Activated gamma-delta T cell (primary cell): ENCODE measurements around the gene TNIP1.
A peak's percentile ranks its signal among the peaks of the same experiment; 100 is the strongest.

Source experiments
- DNase-seq: peaks from one replicate; lab custom pipeline; 2025; lab: John Stamatoyannopoulos, UW
- total RNA-seq, 2 donors: gene quantifications; one replicate each; lab custom pipeline; 2026; lab: John Stamatoyannopoulos, UW

The TNIP1 gene
- total RNA-seq: 150 to 213 reads per million in 2 donors

GRCh38 chr5:151080613-151081430 is at the start of gene TNIP1:
TSS of gene TNIP1 (minus strand) at chr5:151081034. CDS start at chr5:151065095, 15,939 bp downstream.
- DNase-seq: peak; percentile 97

GRCh38 chr5:151130235-151130921 is 49.5 kb upstream of the TNIP1 start:
- no peak for DNase-seq

- no peak for DNase-seq
Observed at GRCh38 chr5:151128817-151129216, 48.0 kb upstream of the TNIP1 start.

GRCh38 chr5:151127926-151128325 is 47.1 kb upstream of the TNIP1 start:
- no peak for DNase-seq

- DNase-seq: peak; percentile 21
Observed at GRCh38 chr5:151126199-151126645, 45.4 kb upstream of the TNIP1 start.

- DNase-seq: no peak
Observed at GRCh38 chr5:151125421-151125820, 44.6 kb upstream of the TNIP1 start.

- no peak for DNase-seq
Observed at GRCh38 chr5:151123897-151124751, 43.3 kb upstream of the TNIP1 start.

- no peak for DNase-seq
Observed at GRCh38 chr5:151122828-151123227, 42.0 kb upstream of the TNIP1 start.

GRCh38 chr5:151121665-151122064 is 40.8 kb upstream of the TNIP1 start:
- no peak for DNase-seq

- no peak for DNase-seq
Observed at GRCh38 chr5:151121095-151121494, 40.3 kb upstream of the TNIP1 start.

- DNase-seq: no peak
Observed at GRCh38 chr5:151118913-151119575, 38.2 kb upstream of the TNIP1 start.

- DNase-seq: peak; percentile 12
Observed at GRCh38 chr5:151115272-151115905, 34.6 kb upstream of the TNIP1 start.

- DNase-seq: no peak
Observed at GRCh38 chr5:151113651-151114050, 32.8 kb upstream of the TNIP1 start.

- no peak for DNase-seq
Observed at GRCh38 chr5:151110992-151111391, 30.2 kb upstream of the TNIP1 start.

- no peak for DNase-seq
Observed at GRCh38 chr5:151110122-151110681, 29.4 kb upstream of the TNIP1 start.

- no peak for DNase-seq
Observed at GRCh38 chr5:151108566-151108965, 27.7 kb upstream of the TNIP1 start.

- no peak for DNase-seq
Observed at GRCh38 chr5:151107738-151108520, 27.1 kb upstream of the TNIP1 start.

- DNase-seq: no peak
Observed at GRCh38 chr5:151107084-151107483, 26.2 kb upstream of the TNIP1 start.

- no peak for DNase-seq
Observed at GRCh38 chr5:151106509-151106908, 25.7 kb upstream of the TNIP1 start.

GRCh38 chr5:151106043-151106442 is 25.2 kb upstream of the TNIP1 start:
- no peak for DNase-seq
